Hepatocyte (in vitro differentiated cells): ENCODE measurements around the gene LEFTY2.

Source experiments
- EZH2 ChIP-seq: fragments of 200-600 bp; sonication (generic); IDR thresholded peaks from 2 replicates; pipeline ENCODE4 v1.6.1; 2016; ENCODE audit warnings: antibody characterized with exemption, mild to moderate bottlenecking, borderline replicate concordance
- TF ChIP-seq, protein P1 (sequence below): fragments of 200-600 bp; sonication (generic); IDR thresholded peaks from 2 replicates; pipeline ENCODE4 v1.5.1; 2016; ENCODE audit warnings: antibody characterized with exemption, mild to moderate bottlenecking; ENCODE audit not compliant: poor library complexity

DNA sequence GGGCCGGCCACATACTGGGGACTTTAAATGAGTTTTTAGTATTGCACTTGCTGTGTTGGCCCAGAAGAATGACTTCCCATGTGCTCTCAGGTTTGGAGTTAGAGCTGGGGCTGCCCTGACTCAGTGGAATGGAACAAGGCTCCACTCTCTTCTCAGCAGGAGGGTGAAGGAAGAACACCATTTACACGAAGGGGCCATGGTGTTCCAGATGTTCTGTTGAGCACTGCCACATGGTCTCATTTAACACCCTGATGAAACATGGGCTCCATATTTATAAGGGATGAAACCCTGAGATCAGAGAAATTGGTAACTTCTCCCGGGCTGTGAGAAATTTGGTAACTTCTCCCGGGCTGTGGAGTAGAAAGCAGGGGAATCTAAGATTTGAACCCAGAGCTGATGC, 22.7 kb downstream of the LEFTY2 start:
- TF ChIP-seq, protein P1, sequence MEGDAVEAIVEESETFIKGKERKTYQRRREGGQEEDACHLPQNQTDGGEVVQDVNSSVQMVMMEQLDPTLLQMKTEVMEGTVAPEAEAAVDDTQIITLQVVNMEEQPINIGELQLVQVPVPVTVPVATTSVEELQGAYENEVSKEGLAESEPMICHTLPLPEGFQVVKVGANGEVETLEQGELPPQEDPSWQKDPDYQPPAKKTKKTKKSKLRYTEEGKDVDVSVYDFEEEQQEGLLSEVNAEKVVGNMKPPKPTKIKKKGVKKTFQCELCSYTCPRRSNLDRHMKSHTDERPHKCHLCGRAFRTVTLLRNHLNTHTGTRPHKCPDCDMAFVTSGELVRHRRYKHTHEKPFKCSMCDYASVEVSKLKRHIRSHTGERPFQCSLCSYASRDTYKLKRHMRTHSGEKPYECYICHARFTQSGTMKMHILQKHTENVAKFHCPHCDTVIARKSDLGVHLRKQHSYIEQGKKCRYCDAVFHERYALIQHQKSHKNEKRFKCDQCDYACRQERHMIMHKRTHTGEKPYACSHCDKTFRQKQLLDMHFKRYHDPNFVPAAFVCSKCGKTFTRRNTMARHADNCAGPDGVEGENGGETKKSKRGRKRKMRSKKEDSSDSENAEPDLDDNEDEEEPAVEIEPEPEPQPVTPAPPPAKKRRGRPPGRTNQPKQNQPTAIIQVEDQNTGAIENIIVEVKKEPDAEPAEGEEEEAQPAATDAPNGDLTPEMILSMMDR: no peak
- no peak for TF ChIP-seq EZH2
